Ascending aorta (tissue), 2 donors: ENCODE measurements around the gene MGAT5. TPM values are rescaled to one million over a fixed set of nuclear protein-coding genes. Genes with fewer than 3 reads are reported as not detected.

Experiments
- DNase-seq, 2 donors: peaks; one replicate each; pipeline ENCODE4 v3.0.0-alpha.2; 2019; ENCODE audit warnings: low spot score in 2 of 2
- H3K27ac ChIP-seq, 2 donors: fragments of 200-600 bp; sonication (generic); one replicate each; pipeline ENCODE4 v1.5.1; 2016 to 2017; ENCODE audit warnings: mild to moderate bottlenecking in 1 of 2
- H3K27me3 ChIP-seq: fragments of 200-600 bp; sonication (generic); one replicate; pipeline ENCODE4 v1.5.1; 2017
- H3K36me3 ChIP-seq, 2 donors: fragments of 200-600 bp; sonication (generic); one replicate each; pipeline ENCODE4 v1.5.1; 2016
- H3K4me1 ChIP-seq, 2 donors: fragments of 200-600 bp; sonication (generic); one replicate each; pipeline ENCODE4 v1.5.1; 2016 to 2017; ENCODE audit warnings: mild to moderate bottlenecking in 1 of 2
- H3K4me3 ChIP-seq, 2 donors: fragments of 200-600 bp; sonication (generic); one replicate each; pipeline ENCODE4 v1.5.1; 2016 to 2017; ENCODE audit warnings: mild to moderate bottlenecking in 1 of 2
- H3K9me3 ChIP-seq, 2 donors: fragments of 200-600 bp; sonication (generic); one replicate each; pipeline ENCODE4 v1.5.1; 2016
- CTCF ChIP-seq, 3 experiments: fragments of 200-600 bp in 2 of 3; fragments of 450-650 bp in 1 of 3; sonication (generic) in 2 of 3; IDR thresholded peaks; one replicate each; pipeline ENCODE4 v1.5.1; 2016 to 2019; ENCODE audit warnings: antibody characterized with exemption in 3 of 3, mild to moderate bottlenecking in 1 of 3, moderate library complexity in 1 of 3
- intact Hi-C: fragments of 100-400 bp; cut with DNase I; formaldehyde crosslinking; loops from one replicate; pipeline ENCODE4 v1.15.1; 2023
- total RNA-seq: library from RNA; depleted of rRNA; stranded (reverse); fragments of >200 nt; gene quantifications from one replicate; pipeline ENCODE4 v1.1.0, GENCODE V29; 2016

Gene MGAT5
- total RNA-seq, 1 donor from 2014 or later, result 15.4 TPM

- Histone ChIP-seq H3K27ac (no peak overlapping the region), H3K4me3 (no peak overlapping the region), H3K36me3 (no peaks in the 10 kb centered on the region), H3K4me1 (peaks cover 1 to 21% of the 10 kb centered on the region in 2 donors), H3K9me3 (no peaks in the 10 kb centered on the region), H3K27me3 (no peaks in the 10 kb centered on the region)
- TF ChIP-seq CTCF (IDR thresholded peaks at IDR 0.05), result no peak
- DNase-seq, result no peak
- intact Hi-C loops, result no loop called here
Observed at GRCh38 chr2:134396493-134396892, 142.6 kb downstream of the MGAT5 start.

GRCh38 chr2:134397146-134397896, 143.4 kb downstream of the MGAT5 start:
- H3K4me3 ChIP-seq, result no peak overlapping the region
- H3K27me3 ChIP-seq, result no peaks in the 10 kb centered on the region
- no peaks in the 10 kb centered on the region for H3K36me3 ChIP-seq
- H3K9me3 ChIP-seq, result no peaks in the 10 kb centered on the region
- H3K4me1 ChIP-seq, result peaks cover 8 to 28% of the 10 kb centered on the region in 2 donors
- H3K27ac ChIP-seq, result no peak overlapping the region
- TF ChIP-seq CTCF (IDR thresholded peaks at IDR 0.05), result no peak
- no peak for DNase-seq
- intact Hi-C loops, result no loop called here

GRCh38 chr2:134398300-134398699, 144.4 kb downstream of the MGAT5 start:
- Histone ChIP-seq H3K4me3 (no peak overlapping the region), H3K4me1 (peaks cover 8 to 29% of the 10 kb centered on the region in 2 donors), H3K27ac (no peak overlapping the region), H3K9me3 (no peaks in the 10 kb centered on the region), H3K36me3 (no peaks in the 10 kb centered on the region), H3K27me3 (no peaks in the 10 kb centered on the region)
- intact Hi-C loops, result no loop called here
- DNase-seq, result no peak
- no peak for TF ChIP-seq CTCF (IDR thresholded peaks at IDR 0.05)

- H3K27me3 ChIP-seq, result no peaks in the 10 kb centered on the region
- no peaks in the 10 kb centered on the region for H3K36me3 ChIP-seq
- intact Hi-C loops, result no loop called here
- no peaks in the 10 kb centered on the region for H3K9me3 ChIP-seq
- H3K4me1 ChIP-seq, result peaks cover 8 to 27% of the 10 kb centered on the region in 2 donors
- DNase-seq, result no peak
- no peak overlapping the region for H3K4me3 ChIP-seq
- no peak overlapping the region for H3K27ac ChIP-seq
- no peak for TF ChIP-seq CTCF (IDR thresholded peaks at IDR 0.05)
Observed at GRCh38 chr2:134399096-134399495, 145.2 kb downstream of the MGAT5 start.

GRCh38 chr2:134401081-134401497, 147.2 kb downstream of the MGAT5 start:
- intact Hi-C loops, result no loop called here
- Histone ChIP-seq H3K27me3 (no peaks in the 10 kb centered on the region), H3K36me3 (no peaks in the 10 kb centered on the region), H3K4me3 (no peak overlapping the region), H3K27ac (peak overlapping the region; percentile 72 to 77), H3K9me3 (no peaks in the 10 kb centered on the region), H3K4me1 (peaks cover 8 to 27% of the 10 kb centered on the region in 2 donors)
- TF ChIP-seq CTCF (IDR thresholded peaks at IDR 0.05), result no peak
- DNase-seq, result peak; percentile 21 to 78
